ENCODE data around the gene TP53TG5. TPM values are rescaled to one million over a fixed set of nuclear protein-coding genes. Genes with fewer than 3 reads are reported as not detected.
"Not testable (repeated sequence)": the region's sequence is repeated elsewhere in the genome, so short reads cannot be mapped to it uniquely, and the experiment has no call there.

TP53TG5 gene
- total RNA-seq, 1 experiment from 2014 or later = not detected

DNA sequence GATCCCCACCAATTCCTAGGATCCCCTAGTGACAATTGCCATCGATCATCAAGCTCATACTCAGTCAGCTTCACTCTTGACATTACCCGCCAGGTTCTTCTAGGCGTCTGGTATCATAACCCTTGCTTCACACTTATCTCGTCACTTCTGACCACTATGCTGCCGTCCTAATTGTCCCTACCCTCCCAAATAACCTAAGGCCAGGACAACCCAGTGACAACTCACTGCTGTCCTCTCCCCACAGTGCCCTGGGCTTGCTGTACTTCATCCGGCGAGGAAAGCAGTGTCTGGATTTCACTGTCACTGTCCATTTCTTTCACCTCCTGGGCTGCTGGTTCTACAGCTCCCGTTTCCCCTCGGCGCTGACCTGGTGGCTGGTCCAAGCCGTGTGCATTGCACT lies 11.5 kb downstream of the TP53TG5 start:
- no peak for DNase-seq (ENCODE audit: low read depth)

DNA sequence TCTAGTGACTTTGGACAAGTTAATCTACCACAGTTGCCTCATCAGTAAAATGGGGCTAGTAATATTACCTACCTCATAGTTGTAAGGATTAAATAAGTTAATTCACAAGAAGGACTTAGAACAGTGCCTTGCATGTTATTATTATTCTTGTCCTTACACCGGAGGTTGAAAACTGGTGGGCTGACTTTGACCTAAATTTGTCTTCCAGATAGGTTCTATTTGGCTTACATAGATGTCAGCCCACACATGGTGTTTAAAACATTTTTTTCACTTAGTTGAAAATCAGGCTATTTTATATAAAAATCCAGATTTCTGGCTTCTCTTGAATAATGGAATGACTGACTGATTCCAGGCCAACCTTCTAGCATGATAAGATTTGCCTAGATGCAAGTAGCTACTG lies 11.9 kb downstream of the TP53TG5 start:
- no peak for DNase-seq (ENCODE audit: low read depth)

DNA sequence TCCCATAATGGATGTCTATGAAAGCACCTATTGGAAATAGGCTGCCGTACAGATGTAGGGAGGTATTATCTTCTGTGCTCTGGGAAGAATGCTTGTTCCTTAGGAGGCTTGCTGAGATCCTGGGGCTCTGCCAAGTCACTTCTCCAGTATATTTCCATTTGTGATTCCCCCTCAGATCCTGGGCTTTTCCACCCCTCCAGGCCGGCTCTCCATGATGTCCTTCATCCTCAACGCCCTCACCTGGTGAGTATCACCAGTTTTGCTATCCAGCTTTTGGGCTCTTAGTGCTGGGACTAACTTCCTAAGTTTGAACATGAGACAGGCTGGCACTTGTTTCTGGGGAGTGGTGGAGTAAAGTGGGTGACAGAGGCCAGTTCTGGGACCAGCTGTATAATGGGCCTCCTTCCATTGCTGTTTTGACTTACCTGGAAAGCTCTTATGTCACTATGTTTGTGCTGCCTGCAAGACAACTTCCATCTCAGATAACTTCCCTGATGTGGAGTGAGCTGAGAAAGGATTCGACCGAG lies 12.6 kb downstream of the TP53TG5 start:
- no peak for DNase-seq (ENCODE audit: low read depth)

DNA sequence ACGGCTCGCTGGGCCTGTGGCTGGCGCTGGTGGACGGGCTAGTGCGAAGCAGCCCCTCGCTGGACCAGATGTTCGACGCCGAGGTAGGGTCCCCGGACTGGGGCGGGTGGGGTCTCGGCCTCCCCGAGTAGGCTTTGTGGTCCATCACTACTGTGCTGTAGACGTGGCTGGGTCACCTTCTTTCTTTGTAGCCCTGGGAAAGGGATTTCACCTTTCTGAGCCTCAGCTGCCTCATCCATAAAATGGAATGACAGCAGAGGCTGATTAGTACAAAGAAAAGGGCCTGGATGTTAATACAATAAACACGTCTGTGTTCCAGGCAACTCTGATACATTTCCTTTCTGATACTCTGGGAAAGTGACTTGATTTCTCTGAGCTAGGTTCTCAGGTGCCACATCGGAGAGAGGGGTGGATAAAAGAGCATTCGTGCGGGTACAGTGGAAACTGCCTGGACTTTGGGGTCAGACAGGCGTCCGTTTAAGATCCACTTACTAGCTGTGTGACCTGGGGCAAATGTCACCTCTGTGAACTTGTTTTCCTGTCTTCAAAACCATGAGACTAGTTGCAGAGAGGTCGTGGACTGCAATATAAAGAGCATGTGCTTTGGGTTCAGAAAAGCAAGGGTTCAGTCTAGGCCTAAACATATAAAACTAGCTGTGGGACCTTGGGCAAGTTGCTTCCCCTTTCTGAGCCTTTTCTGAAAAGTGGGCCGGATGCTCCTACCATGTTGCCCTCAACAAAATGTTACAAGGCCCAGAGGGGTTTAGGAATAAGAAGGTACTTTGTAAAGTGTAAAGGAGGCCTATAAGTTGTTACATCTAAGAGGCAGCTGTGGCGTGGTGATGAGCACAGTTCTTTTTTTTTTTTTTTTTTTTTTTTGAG lies 14.3 kb downstream of the TP53TG5 start:
- DNase-seq (ENCODE audit: low read depth) = no peak

DNA sequence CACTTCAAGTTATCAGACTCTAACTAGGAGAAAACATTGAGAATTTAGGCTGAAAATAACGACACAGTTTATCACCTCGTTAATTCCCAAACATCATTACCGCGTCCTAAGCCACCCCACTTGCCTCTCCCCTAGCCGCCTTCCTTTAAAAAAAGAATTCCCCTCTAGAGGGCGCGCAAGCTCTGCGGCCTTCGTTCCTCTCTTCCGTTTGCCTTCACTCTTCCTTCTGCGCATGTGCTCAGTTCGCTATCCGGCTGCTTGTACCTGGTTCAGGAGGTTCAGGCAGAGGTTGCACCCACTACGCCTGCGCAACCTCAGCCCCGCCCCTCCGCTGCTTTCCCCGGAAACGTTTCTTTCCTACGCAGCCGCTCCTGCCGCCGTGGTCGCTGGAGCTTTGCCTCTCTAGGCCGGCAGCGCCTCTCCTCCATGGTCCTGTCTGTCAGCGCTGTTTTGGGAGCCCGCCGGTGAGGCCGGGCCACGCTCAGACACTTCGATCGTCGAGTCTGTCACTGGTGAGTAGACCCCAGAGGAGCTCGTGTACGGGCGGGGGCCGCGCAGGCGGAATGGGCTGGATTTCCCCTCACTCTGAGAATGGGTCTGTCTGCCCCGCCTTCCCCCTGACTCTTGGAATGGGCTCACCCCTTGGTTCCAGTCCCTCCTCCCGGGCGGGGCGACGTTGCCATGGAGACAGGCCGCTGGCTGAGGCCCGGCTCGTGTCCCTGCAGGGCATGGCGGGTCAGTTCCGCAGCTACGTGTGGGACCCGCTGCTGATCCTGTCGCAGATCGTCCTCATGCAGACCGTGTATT lies 15.1 kb downstream of the TP53TG5 start, which contains the start of gene SYS1:
TSS of gene SYS1 (plus strand) at position 353 of the 807 bp plus-strand sequence. CDS start at position 729, 376 bp downstream.
- peak; percentile 98 for DNase-seq (ENCODE audit: low read depth)

DNA sequence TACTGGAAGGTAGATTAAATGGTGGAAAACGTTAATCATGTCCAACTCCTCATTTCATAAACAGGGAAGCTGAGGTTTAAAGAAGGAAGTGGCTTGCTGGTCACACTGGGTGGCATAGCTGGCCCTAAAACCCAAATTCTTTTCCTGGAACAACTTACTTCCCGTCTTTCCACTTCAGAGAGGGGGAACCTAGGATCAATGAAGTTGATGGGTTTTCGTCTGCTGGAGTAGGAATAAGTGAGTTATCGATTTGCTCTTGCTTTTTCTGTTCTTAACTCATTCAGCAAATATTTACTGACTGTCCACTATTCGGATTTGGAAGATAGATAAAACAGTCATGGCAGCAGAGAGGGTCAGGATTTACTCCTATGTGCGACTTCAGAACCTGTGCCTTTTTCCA lies 16.3 kb downstream of the TP53TG5 start:
- DNase-seq (ENCODE audit: low read depth) = no peak

DNA sequence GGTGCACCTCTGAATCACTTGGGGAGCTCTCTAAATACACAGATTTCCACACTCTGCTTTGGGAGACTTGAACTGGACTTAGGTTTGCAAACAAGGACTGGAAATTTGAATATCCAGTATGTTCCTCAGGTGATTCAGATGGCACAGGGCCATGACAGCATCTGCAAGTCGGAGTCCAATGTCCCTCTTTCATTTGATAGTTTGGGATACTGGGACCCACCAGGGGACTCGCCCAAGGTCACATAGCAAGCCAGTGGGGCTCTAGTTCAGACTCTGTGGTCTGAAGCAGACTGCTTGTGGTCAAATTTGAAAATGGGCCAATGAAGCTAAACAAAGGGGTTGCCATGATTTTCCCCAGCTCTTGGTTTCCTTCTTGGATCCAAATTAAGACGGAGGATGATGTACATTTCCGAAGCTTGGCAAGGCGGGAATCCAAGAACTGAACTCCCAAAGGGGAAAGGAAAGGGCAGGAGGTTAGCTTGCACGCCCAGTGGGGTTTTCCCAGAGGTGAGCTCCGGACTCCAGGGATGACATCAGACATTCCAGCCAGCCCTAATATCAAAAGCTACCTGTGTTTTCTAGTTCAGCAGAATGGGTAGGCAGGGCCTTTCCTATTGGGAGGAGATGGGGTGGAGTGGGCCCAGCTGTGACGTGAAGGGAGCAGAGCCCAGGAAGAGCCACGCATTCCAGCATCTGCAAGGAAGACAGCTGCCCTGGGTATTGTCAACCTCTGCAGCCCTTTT lies 18.5 kb downstream of the TP53TG5 start:
- peak; percentile 74 for DNase-seq (ENCODE audit: low read depth)

DNA sequence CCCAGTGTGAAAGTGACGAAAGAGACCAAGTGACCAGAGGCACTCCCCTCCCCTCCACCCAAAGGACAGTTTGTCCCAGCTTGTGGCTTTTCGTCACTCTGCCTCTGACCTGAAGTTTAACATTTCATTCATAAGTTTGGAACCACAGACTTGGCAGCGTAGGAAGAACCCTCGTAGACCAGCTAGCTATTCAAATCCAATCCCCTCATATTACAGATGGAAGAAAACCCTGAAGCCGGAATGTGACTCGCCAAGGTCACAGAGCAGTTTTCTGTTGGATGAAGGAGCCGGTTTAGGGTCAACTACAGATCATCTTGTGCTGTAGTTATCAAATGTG lies 19.1 kb downstream of the TP53TG5 start:
- DNase-seq (ENCODE audit: low read depth) = peak; percentile 85

DNA sequence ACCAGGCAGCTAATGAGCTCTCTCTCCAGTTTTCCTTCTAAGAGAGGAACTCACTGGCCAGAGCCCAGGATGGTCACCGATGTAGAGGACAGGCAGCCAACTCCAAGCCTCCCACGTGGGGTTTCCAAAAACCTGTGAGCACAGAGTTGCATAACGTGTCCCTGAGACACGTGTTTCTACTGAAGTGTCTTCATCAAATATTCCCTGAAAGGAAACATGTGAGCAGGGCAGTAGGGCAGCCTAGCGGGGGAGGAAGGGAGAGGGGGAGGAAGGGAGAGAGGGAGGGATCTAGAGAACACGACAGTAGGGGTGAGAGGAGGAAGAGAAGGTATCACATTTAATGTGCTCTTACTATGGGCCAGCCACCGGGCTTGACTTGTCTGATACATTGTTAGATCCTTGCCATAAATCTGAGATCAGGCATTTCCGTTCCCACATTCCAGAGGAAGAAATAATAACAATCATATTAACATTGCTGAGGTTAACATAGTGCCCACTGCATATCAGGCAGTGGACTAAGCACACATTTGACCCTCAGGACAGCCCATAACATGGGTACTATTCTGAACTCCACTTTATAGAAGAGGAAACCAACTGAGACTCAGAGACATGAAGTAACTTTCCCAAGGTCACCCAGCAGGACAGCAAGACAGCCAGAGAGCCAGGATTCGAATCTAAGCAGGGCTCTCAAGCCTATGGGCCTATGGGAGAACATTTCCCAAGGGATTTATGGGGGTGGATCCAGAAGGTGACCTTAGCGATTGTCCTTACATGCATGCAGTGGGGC lies 19.6 kb downstream of the TP53TG5 start:
- DNase-seq (ENCODE audit: low read depth) = peak; percentile 82

DNA sequence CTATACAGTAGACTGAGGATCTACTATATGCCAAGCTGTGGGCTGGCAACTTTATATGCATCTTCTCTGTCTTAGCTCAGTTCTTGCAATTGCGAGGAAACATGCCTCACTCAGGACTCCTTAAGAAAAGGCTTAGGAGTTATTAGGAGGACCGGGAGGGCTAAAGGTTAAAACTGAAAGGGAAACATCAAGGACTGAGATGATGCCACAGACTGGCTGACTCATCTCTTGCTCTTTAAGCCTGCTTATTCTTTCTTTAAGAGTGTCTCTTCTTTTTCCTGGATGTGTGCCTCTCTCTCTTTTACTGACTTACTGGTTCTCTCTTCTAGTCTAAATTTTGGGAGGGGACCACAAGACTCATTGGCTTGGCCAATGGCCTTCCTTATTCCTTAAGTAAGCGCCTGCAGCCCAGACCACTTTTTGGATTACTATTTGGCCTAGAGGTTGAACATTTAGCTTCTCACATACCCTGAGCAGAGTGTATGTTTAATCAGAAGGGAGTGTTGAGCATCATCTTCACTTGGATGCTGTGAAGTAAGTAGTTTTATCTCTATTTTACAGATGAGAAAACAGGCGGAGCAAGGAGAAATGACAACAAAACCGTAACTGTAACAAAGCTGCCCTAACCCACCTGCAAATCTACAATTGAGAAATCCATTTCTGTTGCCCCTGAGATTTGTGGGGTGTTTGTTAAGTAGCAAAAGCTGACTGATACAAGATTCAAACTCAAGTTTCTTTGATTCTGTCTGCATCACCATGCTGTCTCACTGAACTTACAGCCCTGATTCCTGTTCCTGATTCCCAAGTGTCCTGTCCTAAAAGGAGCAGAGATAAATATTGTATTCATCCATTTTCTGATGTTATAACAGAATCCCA lies 22.7 kb downstream of the TP53TG5 start:
- DNase-seq (ENCODE audit: low read depth) = peak; percentile 75

DNA sequence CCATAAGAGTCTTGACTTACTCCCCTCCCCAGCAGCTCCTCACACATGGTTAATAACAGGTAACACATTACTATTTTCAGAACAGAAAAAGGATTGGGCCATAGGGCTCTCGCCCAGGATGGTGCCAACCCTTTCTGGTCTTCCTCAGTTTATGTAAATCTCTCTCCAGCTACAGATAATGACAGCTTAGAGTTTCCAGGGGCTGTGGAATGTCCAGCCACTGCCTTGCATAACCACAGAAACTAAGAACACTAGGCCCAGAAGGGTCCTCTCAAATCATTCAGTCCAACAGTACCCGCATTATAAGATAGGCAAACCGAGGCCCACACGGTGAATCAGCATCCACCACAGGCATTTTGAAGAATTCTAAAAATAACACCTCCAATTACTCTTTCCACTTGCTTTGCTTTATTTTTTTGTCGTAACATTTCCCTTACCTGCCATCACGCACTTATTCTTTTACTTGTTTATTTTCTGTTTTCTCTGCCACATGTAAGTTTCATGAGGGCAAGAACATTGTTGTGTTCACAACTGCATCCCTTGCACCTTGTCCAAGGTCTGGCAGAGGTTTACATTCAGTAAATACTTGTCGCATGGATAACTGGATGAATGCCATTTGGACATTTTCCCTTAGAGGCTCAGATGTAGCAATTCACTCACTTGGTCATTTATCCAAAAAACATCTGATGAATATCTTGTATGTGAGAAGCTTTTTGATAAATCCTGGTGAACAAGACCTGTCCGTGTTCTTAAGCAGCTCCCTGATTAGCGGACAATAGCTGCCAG lies 23.5 kb downstream of the TP53TG5 start:
- DNase-seq (ENCODE audit: low read depth) = peak; percentile 51

DNA sequence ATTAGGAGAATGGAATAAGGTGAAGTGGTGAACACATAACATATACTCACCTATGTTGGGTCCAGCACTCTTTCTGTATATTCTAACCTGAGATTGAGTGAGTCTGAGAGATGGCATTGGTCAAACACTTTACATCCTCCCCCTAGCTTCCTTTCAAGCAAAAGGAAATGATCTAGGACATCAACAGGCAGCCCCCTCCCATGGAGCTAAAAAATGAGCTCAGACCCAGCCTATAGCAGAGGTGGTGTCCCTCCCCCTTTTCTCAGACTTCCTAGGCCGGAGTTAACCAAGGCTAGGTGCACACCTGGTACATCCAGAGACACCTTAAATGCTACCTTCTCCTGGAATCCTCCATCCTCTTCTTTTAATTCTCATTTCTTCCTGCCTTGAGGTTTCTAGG lies 24.4 kb downstream of the TP53TG5 start:
- DNase-seq (ENCODE audit: low read depth) = no peak

DNA sequence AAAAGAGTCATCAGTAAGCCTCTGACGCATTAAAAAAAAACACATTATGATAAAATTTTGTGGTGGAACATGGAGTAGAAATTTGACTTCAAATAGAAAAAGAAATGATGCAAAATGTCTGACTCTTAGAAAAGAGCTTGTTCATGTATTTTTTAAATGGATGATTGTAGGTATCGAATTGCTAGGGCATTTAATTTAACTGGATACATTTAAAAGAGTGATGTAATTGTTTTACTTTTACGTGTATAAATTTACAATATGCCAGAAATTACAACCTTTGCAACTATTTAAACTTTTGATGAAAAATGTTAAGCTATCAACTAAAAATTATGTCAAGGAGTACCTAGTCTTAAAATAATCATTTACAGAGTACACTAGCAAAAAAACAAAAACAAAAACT lies 25.4 kb downstream of the TP53TG5 start:
- DNase-seq (ENCODE audit: low read depth) = no peak

DNA sequence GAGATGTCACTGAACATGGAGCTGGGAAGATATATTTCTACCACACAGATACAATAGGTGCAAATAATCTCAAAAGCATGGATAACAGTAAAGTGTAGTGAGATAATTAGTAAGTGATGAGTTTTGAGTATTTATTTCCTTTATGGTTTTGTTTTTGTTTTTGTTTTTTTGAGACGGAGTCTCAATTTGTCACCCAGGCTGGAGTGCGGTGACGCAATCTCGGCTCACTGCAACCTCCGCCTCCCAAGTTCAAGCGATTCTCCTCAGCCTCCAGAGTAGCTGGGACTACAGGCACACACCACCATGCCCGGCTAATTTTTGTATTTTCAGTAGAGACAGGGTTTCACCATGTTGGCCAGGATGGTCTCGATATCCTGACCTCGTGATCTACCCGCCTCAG lies 27.3 kb downstream of the TP53TG5 start:
- not testable (repeated sequence) for DNase-seq (ENCODE audit: low read depth)

DNA sequence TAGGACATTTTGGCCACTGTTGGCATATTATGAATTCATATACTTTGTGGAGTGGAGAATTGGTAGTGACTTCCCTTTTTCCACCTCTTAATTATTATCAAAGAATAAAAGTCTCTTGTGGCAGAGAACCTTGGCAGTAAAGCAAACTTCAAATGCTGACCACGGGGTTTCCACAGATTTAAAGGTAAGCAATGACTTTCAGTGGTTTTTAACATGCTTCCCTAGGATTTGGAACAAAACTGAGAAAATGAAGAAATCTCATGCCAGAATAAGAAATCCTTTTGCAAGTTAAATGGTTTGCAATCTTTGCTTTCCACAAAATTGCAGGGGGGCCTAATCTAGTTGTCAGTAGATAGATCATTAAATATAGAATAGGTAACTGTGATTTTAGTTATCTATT lies 27.9 kb downstream of the TP53TG5 start:
- no peak for DNase-seq (ENCODE audit: low read depth)

DNA sequence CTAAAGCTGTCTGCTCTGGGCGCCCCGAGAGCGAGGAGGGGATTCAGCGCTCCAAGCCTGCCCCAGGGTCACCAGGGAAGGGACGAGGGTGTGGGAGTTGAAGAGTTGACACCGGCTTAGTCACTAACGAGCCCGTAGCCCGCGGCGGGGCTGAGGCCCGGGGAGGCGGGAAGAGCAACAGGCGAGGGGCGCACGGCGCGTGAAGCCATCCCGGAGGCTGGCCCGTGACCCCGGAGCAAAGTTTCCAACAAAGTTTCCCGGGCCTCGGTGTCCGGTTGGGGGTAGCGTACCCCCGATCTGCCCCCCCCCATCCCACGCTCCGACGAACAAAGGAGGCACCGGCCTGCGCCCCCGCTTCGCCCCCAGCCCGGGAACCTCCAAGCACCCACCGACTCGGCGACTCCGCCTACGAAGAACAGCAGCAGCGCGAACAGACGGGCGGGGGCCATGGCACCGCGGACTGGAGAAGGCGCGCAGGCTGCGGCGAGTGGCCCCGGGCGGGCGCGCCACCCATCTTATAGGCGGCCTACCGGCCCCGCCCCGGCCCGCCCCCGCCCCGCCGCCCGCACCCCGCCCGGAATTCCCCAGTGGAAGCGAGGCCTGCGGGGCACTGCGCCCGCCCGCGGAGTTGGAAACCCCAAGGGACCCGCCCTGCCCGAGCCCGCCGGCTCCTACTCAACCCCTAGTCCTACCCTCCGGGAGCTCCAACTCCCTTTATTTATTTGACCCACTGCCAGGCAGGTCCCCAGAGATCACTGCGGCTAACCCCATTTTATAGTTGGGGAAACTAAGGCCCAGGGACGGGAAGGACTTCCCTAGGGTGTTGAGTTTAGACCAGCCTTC lies 30.0 kb downstream of the TP53TG5 start, which contains the start of gene SDC4:
TSS of gene SDC4 (minus strand) at position 489 of the 843 bp plus-strand sequence. CDS start at position 449, 40 bp downstream.
- no peak for DNase-seq (ENCODE audit: low read depth)

DNA sequence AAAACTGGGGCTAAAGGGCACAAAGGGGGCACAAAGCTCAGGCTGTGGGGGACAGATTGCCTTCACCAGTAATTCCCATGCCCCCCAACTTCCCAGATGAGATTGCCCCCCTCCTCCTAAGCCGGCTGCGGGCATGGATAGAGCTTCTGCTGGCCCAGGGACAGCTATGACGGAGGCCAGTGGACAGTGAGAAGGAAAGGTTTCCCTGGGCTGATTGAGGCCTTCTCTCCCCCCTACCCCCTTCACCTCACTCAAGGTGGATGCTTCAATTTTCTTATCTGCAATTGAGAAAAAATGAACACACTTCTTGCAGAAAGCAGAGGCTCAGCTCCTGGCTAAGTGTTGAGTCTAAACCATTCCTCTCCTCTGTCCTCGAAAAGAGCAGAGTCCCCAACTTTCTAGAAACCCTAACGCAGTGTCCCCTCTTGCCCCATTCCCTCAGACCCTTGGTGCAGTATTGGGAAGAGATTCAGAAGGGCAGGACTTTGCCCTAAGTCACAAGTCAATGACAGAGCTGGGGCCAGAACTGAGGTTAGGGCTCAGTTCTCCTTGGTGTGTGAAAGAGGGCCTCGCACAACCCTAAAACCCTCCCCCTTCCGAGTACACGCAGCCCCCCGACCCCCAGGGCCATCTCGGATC lies 30.7 kb downstream of the TP53TG5 start:
- DNase-seq (ENCODE audit: low read depth) = no peak

Data from LHCN-M2 (cell line).